PC-3 (cell line): Measurements from ENCODE around the gene FCN3. TPM values are rescaled to one million over a fixed set of nuclear protein-coding genes. Genes with fewer than 3 reads are reported as not detected.
"Not testable (repeated sequence)": the region's sequence is repeated elsewhere in the genome, so short reads cannot be mapped to it uniquely, and the experiment has no call there.

Experiments used
- ATAC-seq: fragments of 200-7000 bp; cut with Tn5 transposase; 2 replicates; pipeline ENCODE4 v1.9.1; 2020; ENCODE audit warnings: mild to moderate bottlenecking, moderate library complexity
- BruUV-seq: library from RNA; stranded (reverse); fragments of 400-500 nt; replicated peaks from 2 replicates; lab custom pipeline; 2021; lab: Mats Ljungman, UMichigan
- CTCF ChIA-PET: fragments of 300-600 bp; sonication (Branson Sonifier 250); formaldehyde crosslinking; loops from one replicate; lab custom pipeline; 2022; ENCODE audit warnings: antibody characterized with exemption; lab: Charles Lee
- POLR2A ChIA-PET: fragments of 300-600 bp; sonication (Branson Sonifier 250); formaldehyde crosslinking; loops from one replicate; lab custom pipeline; 2022; ENCODE audit warnings: antibody characterized with exemption; ENCODE audit not compliant: unreplicated experiment; lab: Charles Lee
- DNase-seq: peaks from one replicate; pipeline ENCODE4 v3.0.0-alpha.2; 2015
- H2AFZ ChIP-seq: fragments of 300-600 bp; sonication (generic); 2 replicates; pipeline ENCODE4 v1.6.0; 2016; ENCODE audit warnings: antibody characterized with exemption, low read length
- H3F3A ChIP-seq: fragments of 300-600 bp; sonication (generic); one replicate; pipeline ENCODE4 v1.6.0; 2017; ENCODE audit warnings: antibody characterized with exemption, low read length, control low read depth, mild to moderate bottlenecking; ENCODE audit not compliant: unreplicated experiment
- H3K27ac ChIP-seq: fragments of 300-600 bp; sonication (generic); 2 replicates; pipeline ENCODE4 v1.5.1; 2016; ENCODE audit warnings: mild to moderate bottlenecking, low read length
- H3K27me3 ChIP-seq: fragments of 300-600 bp; sonication (generic); 2 replicates; pipeline ENCODE4 v1.6.1; 2016; ENCODE audit warnings: low read length, mixed read lengths
- H3K36me3 ChIP-seq: fragments of 300-600 bp; sonication (generic); 2 replicates; pipeline ENCODE4 v1.6.1; 2016; ENCODE audit warnings: low read depth, mixed run types, low read length, mixed read lengths
- H3K4me1 ChIP-seq: fragments of 300-600 bp; sonication (generic); 2 replicates; pipeline ENCODE4 v1.5.1; 2016; ENCODE audit warnings: low read length; ENCODE audit not compliant: insufficient read depth
- H3K4me2 ChIP-seq: fragments of 300-600 bp; sonication (generic); 2 replicates; pipeline ENCODE4 v1.6.0; 2016; ENCODE audit warnings: low read length
- H3K4me3 ChIP-seq: fragments of 300-600 bp; sonication (generic); 2 replicates; pipeline ENCODE4 v1.5.1; 2016; ENCODE audit warnings: mild to moderate bottlenecking, low read length, mixed read lengths
- H3K79me2 ChIP-seq: fragments of 300-600 bp; sonication (generic); 2 replicates; pipeline ENCODE4 v1.6.1; 2017; ENCODE audit warnings: low read length, mixed read lengths
- H3K9ac ChIP-seq: fragments of 300-600 bp; sonication (generic); 2 replicates; pipeline ENCODE4 v1.6.0; 2016; ENCODE audit warnings: mild to moderate bottlenecking, low read length
- H3K9me2 ChIP-seq: fragments of 300-600 bp; sonication (generic); replicated peaks from 2 replicates; pipeline ENCODE4 v1.6.1; 2016; ENCODE audit warnings: mixed run types, low read length, mixed read lengths
- H3K9me3 ChIP-seq: fragments of 300-600 bp; sonication (generic); 2 replicates; pipeline ENCODE4 v1.6.1; 2016; ENCODE audit warnings: low read length, mixed read lengths
- H4K20me1 ChIP-seq: fragments of 300-600 bp; sonication (generic); 2 replicates; pipeline ENCODE4 v1.6.1; 2016; ENCODE audit warnings: low read length, mixed read lengths
- CTCF ChIP-seq: fragments of 300-600 bp; sonication (generic); conservative IDR thresholded peaks from 2 replicates; pipeline ENCODE4 v1.5.1; 2017; ENCODE audit warnings: antibody characterized with exemption, low read depth, mild to moderate bottlenecking, low read length
- EZH2 ChIP-seq: fragments of 300-600 bp; sonication (generic); IDR thresholded peaks from one replicate; pipeline ENCODE4 v1.6.1; 2017; ENCODE audit warnings: antibody characterized with exemption, mild to moderate bottlenecking, low read length; ENCODE audit not compliant: unreplicated experiment
- EZH2phosphoT487 ChIP-seq: fragments of 300-600 bp; sonication (generic); IDR thresholded peaks from 2 replicates; pipeline ENCODE4 v1.6.1; 2018; ENCODE audit warnings: mild to moderate bottlenecking, antibody characterized with exemption, low read length, borderline replicate concordance
- intact Hi-C: fragments of 100-400 bp; cut with micrococcal nuclease; formaldehyde crosslinking; loops from 2 replicates; pipeline ENCODE4 v1.9.0; 2023
- total RNA-seq: library from RNA; depleted of rRNA; stranded (reverse); fragments of >200 nt; gene quantifications from 2 replicates; pipeline ENCODE4 v1.2.3, GENCODE V29; 2014

Gene FCN3
- total RNA-seq, 1 experiment from 2014 or later, result not detected

GRCh38 chr1:27408151-27408550 is 33.5 kb upstream of the FCN3 start:
- no peak overlapping the region for H2AFZ ChIP-seq
- ATAC-seq (no peak), DNase-seq (no peak)
- no peaks in the 10 kb centered on the region for H4K20me1 ChIP-seq
- H3K4me3 ChIP-seq, result no peak overlapping the region
- no peak overlapping the region for H3K9ac ChIP-seq
- no peaks in the 10 kb centered on the region for H3K9me3 ChIP-seq
- H3K4me1 ChIP-seq, result no peaks in the 10 kb centered on the region
- CTCF ChIA-PET, result no interaction called here
- no peaks in the 10 kb centered on the region for H3K27me3 ChIP-seq
- BruUV-seq, result no TSS peak
- no peaks in the 10 kb centered on the region for H3K79me2 ChIP-seq
- peaks cover 44% of the 10 kb centered on the region for H3K36me3 ChIP-seq
- H3F3A ChIP-seq, result no peaks in the 10 kb centered on the region
- H3K9me2 ChIP-seq, result no peaks in the 10 kb centered on the region
- H3K4me2 ChIP-seq, result no peak overlapping the region
- intact Hi-C loops, result no loop called here
- POLR2A ChIA-PET, result no interaction called here
- TF ChIP-seq EZH2, result no peak
- no peak for TF ChIP-seq CTCF
- TF ChIP-seq EZH2phosphoT487, result no peak
- H3K27ac ChIP-seq, result no peak overlapping the region

- H3K4me2 ChIP-seq, H3K4me3 ChIP-seq, DNase-seq, BruUV-seq, POLR2A ChIA-PET, H3F3A ChIP-seq, H3K9ac ChIP-seq, H2AFZ ChIP-seq, H3K9me2 ChIP-seq, intact Hi-C loops, ATAC-seq, H3K4me1 ChIP-seq, H3K79me2 ChIP-seq, H3K27me3 ChIP-seq, H4K20me1 ChIP-seq, H3K9me3 ChIP-seq, H3K27ac ChIP-seq: not testable (repeated sequence)
- CTCF ChIA-PET, result interaction anchor here (0.6 kb wide), 1 partner anchor 149 kb away, joined by 7 read pairs; no protein-coding TSS in a partner anchor
- peaks cover 30% of the 10 kb centered on the region for H3K36me3 ChIP-seq
Observed at GRCh38 chr1:27406791-27407190, 32.2 kb upstream of the FCN3 start.

GRCh38 chr1:27406362-27406680 is 31.7 kb upstream of the FCN3 start:
- peaks cover 28% of the 10 kb centered on the region for H3K36me3 ChIP-seq
- H3K79me2 ChIP-seq, result no peaks in the 10 kb centered on the region
- no TSS peak for BruUV-seq
- no peaks in the 10 kb centered on the region for H3F3A ChIP-seq
- no peak overlapping the region for H2AFZ ChIP-seq
- no peaks in the 10 kb centered on the region for H3K4me1 ChIP-seq
- DNase-seq (no peak), ATAC-seq (no peak)
- H3K27ac ChIP-seq, result no peak overlapping the region
- H3K9ac ChIP-seq, result no peak overlapping the region
- no peak overlapping the region for H3K4me3 ChIP-seq
- no peak for TF ChIP-seq CTCF
- TF ChIP-seq EZH2, result no peak
- no peak for TF ChIP-seq EZH2phosphoT487
- no peaks in the 10 kb centered on the region for H4K20me1 ChIP-seq
- CTCF ChIA-PET, result interaction anchor here (0.6 kb wide), 1 partner anchor 149 kb away, joined by 7 read pairs; no protein-coding TSS in a partner anchor
- H3K27me3 ChIP-seq, result no peaks in the 10 kb centered on the region
- no peak overlapping the region for H3K4me2 ChIP-seq
- H3K9me3 ChIP-seq, result no peaks in the 10 kb centered on the region
- H3K9me2 ChIP-seq, result no peaks in the 10 kb centered on the region
- POLR2A ChIA-PET, result no interaction called here
- intact Hi-C loops, result no loop called here

- intact Hi-C loops, H3F3A ChIP-seq, H3K4me1 ChIP-seq, H3K79me2 ChIP-seq, H2AFZ ChIP-seq, DNase-seq, BruUV-seq, H3K9me2 ChIP-seq, H4K20me1 ChIP-seq, H3K9ac ChIP-seq, ATAC-seq, H3K4me2 ChIP-seq, H3K27me3 ChIP-seq, H3K4me3 ChIP-seq, POLR2A ChIA-PET, H3K9me3 ChIP-seq, H3K27ac ChIP-seq: not testable (repeated sequence)
- CTCF ChIA-PET, result interaction anchor here (0.6 kb wide), 1 partner anchor 150 kb away, joined by 7 read pairs; no protein-coding TSS in a partner anchor
- H3K36me3 ChIP-seq, result peaks cover 23% of the 10 kb centered on the region
Observed at GRCh38 chr1:27405598-27406361, 31.2 kb upstream of the FCN3 start.
